Neural crest cell (in vitro differentiated cells): ENCODE results near the gene ZNF500. TPM values are rescaled to one million over a fixed set of nuclear protein-coding genes. Genes with fewer than 3 reads are reported as not detected.

ENCODE experiments used
- DNase-seq: peaks from one replicate; pipeline ENCODE4 v3.0.0; 2021; ENCODE audit warnings: low read depth, mixed read lengths, low spot score
- H3K27ac Mint-ChIP-seq: one replicate; pipeline ENCODE4 v1.8.0; 2021; ENCODE audit warnings: mild to moderate bottlenecking, mixed read lengths; ENCODE audit not compliant: unreplicated experiment
- H3K27me3 Mint-ChIP-seq: 2 replicates; pipeline ENCODE4 v1.8.0; 2021; ENCODE audit warnings: low read depth, mild to moderate bottlenecking, mixed read lengths
- H3K36me3 Mint-ChIP-seq: 2 replicates; pipeline ENCODE4 v1.8.0; 2021; ENCODE audit warnings: low read depth, mild to moderate bottlenecking, mixed read lengths
- H3K4me1 Mint-ChIP-seq: 2 replicates; pipeline ENCODE4 v1.8.0; 2021; ENCODE audit warnings: mixed read lengths
- H3K4me3 Mint-ChIP-seq: one replicate; pipeline ENCODE4 v1.8.0; 2021; ENCODE audit warnings: mild to moderate bottlenecking, mixed read lengths
- H3K9me3 Mint-ChIP-seq: 2 replicates; pipeline ENCODE4 v1.8.0; 2021; ENCODE audit warnings: mixed read lengths
- total RNA-seq: library from RNA; stranded (reverse); gene quantifications from 2 replicates; pipeline ENCODE4 v1.2.1, GENCODE V29; 2021
- TF ChIP-seq, protein P1 (sequence below): fragments of 200-600 bp; sonication (generic); conservative IDR thresholded peaks from 2 replicates; pipeline ENCODE4 v1.5.0; 2021; ENCODE audit warnings: antibody characterized with exemption, mild to moderate bottlenecking

The ZNF500 gene
- total RNA-seq, 1 donor from 2014 or later, result 21.1 TPM

DNA sequence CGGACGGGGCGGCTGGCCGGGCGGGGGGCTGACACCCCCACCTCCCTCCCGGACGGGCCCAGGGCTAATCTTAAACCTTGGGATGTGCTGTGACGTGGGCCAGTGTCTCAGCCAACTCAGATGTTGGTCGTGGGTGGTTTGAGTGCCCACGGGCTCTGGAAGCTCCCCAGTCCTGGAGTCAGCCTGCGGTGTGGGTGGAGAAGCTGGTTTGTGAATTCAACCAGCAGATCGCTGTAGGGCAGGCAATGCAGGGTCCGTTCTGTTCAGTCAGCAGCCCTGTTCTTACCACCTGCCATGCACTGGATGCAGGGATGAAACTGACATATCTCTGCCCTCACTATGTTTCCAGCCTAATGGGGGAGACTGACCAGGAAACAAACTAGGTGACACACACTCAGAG lies 8.0 kb upstream of the ZNF500 start:
- TF ChIP-seq, protein P1, sequence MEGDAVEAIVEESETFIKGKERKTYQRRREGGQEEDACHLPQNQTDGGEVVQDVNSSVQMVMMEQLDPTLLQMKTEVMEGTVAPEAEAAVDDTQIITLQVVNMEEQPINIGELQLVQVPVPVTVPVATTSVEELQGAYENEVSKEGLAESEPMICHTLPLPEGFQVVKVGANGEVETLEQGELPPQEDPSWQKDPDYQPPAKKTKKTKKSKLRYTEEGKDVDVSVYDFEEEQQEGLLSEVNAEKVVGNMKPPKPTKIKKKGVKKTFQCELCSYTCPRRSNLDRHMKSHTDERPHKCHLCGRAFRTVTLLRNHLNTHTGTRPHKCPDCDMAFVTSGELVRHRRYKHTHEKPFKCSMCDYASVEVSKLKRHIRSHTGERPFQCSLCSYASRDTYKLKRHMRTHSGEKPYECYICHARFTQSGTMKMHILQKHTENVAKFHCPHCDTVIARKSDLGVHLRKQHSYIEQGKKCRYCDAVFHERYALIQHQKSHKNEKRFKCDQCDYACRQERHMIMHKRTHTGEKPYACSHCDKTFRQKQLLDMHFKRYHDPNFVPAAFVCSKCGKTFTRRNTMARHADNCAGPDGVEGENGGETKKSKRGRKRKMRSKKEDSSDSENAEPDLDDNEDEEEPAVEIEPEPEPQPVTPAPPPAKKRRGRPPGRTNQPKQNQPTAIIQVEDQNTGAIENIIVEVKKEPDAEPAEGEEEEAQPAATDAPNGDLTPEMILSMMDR, result no peak
- no peaks in the 10 kb centered on the region for H3K4me1 Mint-ChIP-seq
- no peak for DNase-seq

DNA sequence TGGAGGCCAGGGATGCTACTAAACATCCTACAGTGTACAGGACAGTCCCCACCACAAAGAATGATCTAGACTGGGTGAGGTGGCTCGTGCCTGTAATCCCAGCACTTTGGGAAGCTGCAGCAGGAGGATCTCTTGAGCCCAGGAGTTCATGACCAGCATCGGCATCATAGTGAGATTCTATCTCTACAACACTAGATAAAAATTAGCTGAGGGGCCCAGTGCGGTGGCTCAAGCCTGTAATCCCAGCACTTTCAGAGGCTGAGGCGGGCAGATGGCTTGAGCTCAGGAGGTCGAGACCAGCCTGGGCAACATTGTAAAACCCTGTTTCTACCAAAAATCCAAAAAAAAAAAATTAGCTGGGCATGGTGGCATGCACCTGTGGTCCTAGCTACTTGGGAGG lies 5.4 kb upstream of the ZNF500 start:
- no peaks in the 10 kb centered on the region for H3K27me3 Mint-ChIP-seq
- no peaks in the 10 kb centered on the region for H3K9me3 Mint-ChIP-seq
- no peak overlapping the region for H3K27ac Mint-ChIP-seq
- no peak for DNase-seq
- H3K4me1 Mint-ChIP-seq, result peaks cover 16% of the 10 kb centered on the region
- no peaks in the 10 kb centered on the region for H3K36me3 Mint-ChIP-seq
- TF ChIP-seq, protein P1, result no peak
- H3K4me3 Mint-ChIP-seq, result no peak overlapping the region

More for the DNA sequence above, 8.0 kb upstream of the ZNF500 start:
- Mint-ChIP-seq H3K27me3 (no peaks in the 10 kb centered on the region), H3K4me3 (no peak overlapping the region), H3K27ac (no peak overlapping the region), H3K9me3 (no peaks in the 10 kb centered on the region), H3K36me3 (no peaks in the 10 kb centered on the region)

DNA sequence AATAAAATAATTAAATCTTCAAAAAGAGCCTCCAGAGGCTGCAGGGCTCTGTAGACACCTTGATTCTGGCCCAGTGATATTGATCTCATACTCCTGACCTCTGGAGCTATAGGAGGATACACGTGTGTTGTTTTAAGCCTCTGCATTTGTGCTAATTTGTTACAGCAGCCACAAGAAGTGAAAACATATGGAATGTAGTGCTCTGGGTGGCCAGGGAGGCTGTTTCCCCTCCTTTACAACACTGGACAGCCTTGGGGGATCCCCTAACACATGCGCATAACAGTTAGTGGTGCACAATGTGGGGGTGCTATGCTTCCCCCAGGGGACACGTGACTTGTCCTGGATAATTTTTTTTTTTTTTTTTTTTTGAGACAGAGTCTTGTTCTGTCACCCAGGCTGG lies 4.7 kb upstream of the ZNF500 start:
- Mint-ChIP-seq H3K4me1 (peaks cover 19% of the 10 kb centered on the region), H3K27me3 (no peaks in the 10 kb centered on the region), H3K36me3 (no peaks in the 10 kb centered on the region), H3K27ac (no peak overlapping the region), H3K4me3 (no peak overlapping the region), H3K9me3 (no peaks in the 10 kb centered on the region)
- no peak for DNase-seq
- TF ChIP-seq, protein P1, result no peak

DNA sequence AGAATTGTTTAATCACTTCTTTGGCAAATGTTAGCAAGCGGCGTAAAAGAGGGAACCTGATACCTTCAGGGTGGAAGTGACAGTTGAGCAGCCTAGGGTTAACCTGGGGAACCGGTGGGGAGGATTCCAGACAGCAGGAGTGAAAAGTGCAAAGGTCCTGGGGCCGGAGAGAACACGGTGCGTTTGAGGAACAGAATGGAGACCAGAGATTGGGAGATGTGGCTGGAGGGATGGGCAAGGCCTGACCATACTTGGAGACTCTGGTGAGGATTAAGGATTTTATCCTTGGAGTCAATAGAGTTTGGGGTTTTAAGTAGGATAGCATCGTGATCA lies 2.3 kb upstream of the ZNF500 start:
- Mint-ChIP-seq H3K9me3 (no peaks in the 10 kb centered on the region), H3K27me3 (no peaks in the 10 kb centered on the region), H3K4me1 (peaks cover 28% of the 10 kb centered on the region), H3K36me3 (no peaks in the 10 kb centered on the region), H3K4me3 (peak overlapping the region; percentile 92), H3K27ac (peak overlapping the region; percentile 68)
- no peak for DNase-seq
- TF ChIP-seq, protein P1, result no peak

DNA sequence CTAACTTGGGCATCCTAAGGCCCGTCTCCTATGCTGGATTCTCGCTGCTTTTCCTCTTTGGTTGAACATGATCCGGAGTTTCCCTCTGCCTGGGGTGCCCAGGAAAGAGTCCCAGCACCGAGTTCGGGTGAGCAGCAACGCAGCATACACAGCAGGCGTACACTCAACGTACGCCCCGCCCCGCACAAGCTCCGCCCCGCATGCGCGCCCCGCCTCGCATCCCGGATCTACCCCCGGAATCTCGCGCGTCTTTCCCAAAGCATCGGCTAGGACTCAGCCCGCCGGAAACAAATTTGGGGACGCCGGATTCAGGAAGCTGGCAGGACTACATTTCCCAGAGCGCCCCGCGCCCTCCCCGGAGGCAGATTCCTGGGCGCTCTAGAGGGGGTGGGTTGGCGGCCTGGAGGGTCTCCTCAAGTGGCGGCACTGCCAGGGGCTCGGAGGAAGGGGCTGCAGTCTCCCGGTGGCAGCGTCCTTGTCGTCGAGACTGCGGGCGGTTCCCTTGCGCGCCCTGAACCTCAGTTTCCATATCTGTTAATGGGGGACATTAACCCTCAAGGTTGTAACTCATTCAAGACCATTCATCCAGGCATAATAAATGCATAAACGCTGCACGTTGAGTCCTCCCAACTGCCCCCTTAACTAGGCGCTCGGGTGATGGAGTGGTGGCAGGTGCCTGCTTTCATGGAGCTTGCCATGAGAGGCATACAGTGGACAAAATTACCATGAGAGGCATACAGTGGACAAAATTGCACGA lies 1.8 kb upstream of the ZNF500 start:
- H3K4me3 Mint-ChIP-seq, result peak overlapping the region; percentile 92
- peak; percentile 97 for DNase-seq
- no peaks in the 10 kb centered on the region for H3K27me3 Mint-ChIP-seq
- peaks cover 28% of the 10 kb centered on the region for H3K4me1 Mint-ChIP-seq
- TF ChIP-seq, protein P1, result no peak
- H3K9me3 Mint-ChIP-seq, result no peaks in the 10 kb centered on the region
- H3K27ac Mint-ChIP-seq, result peak overlapping the region; percentile 90
- H3K36me3 Mint-ChIP-seq, result no peaks in the 10 kb centered on the region
